Stimulated activated CD4-positive, alpha-beta T cell treated with anti-CD3 and anti-CD28 coated beads, Interleukin-4, amount 100 ng/mL, for 48 hours (primary cell): ENCODE data around the gene ZFC3H1.

ENCODE experiments used
- DNase-seq, 2 donors: peaks; one replicate each; pipeline ENCODE4 v3.0.0-alpha.2; 2020; ENCODE audit warnings: low read depth in 2 of 2

Gene ZFC3H1

GRCh38 chr12:71684081-71684480 lies 20.4 kb upstream of the ZFC3H1 start:
- DNase-seq = no peak

GRCh38 chr12:71683633-71684032 lies 20.0 kb upstream of the ZFC3H1 start:
- no peak for DNase-seq

GRCh38 chr12:71682466-71682865 lies 18.8 kb upstream of the ZFC3H1 start:
- DNase-seq = no peak

- DNase-seq = no peak
Measured at GRCh38 chr12:71671816-71672215, 8.2 kb upstream of the ZFC3H1 start.

- no peak for DNase-seq
Measured at GRCh38 chr12:71671311-71671710, 7.7 kb upstream of the ZFC3H1 start.

- DNase-seq = no peak
Measured at GRCh38 chr12:71666259-71666658, 2.6 kb upstream of the ZFC3H1 start.

GRCh38 chr12:71665090-71665463 lies 1.4 kb upstream of the ZFC3H1 start:
- DNase-seq = no peak

- DNase-seq = no peak
Measured at GRCh38 chr12:71664411-71665089, 902 bp upstream of the ZFC3H1 start.

GRCh38 chr12:71662849-71663560 lies 643 bp downstream of the ZFC3H1 start:
- DNase-seq = peak; percentile 61 to 65

GRCh38 chr12:71661977-71662530 lies 1.6 kb downstream of the ZFC3H1 start:
- no peak for DNase-seq

- DNase-seq = no peak
Measured at GRCh38 chr12:71656740-71657139, 6.9 kb downstream of the ZFC3H1 start.

GRCh38 chr12:71655907-71656306 lies 7.7 kb downstream of the ZFC3H1 start:
- DNase-seq = no peak

- DNase-seq = no peak
Measured at GRCh38 chr12:71655495-71655894, 8.2 kb downstream of the ZFC3H1 start.

GRCh38 chr12:71654200-71654599 lies 9.4 kb downstream of the ZFC3H1 start:
- no peak for DNase-seq

GRCh38 chr12:71653137-71653536 lies 10.5 kb downstream of the ZFC3H1 start:
- DNase-seq = no peak

- no peak for DNase-seq
Measured at GRCh38 chr12:71652656-71653055, 11.0 kb downstream of the ZFC3H1 start.

GRCh38 chr12:71649401-71649800 lies 14.2 kb downstream of the ZFC3H1 start:
- no peak for DNase-seq

- no peak for DNase-seq
Measured at GRCh38 chr12:71648537-71648936, 15.1 kb downstream of the ZFC3H1 start.

- no peak for DNase-seq
Measured at GRCh38 chr12:71646512-71646911, 17.1 kb downstream of the ZFC3H1 start.

GRCh38 chr12:71645268-71645667 lies 18.4 kb downstream of the ZFC3H1 start:
- no peak for DNase-seq

GRCh38 chr12:71642264-71642663 lies 21.4 kb downstream of the ZFC3H1 start:
- DNase-seq = no peak

- no peak for DNase-seq
Measured at GRCh38 chr12:71641390-71641789, 22.3 kb downstream of the ZFC3H1 start.

- no peak for DNase-seq
Measured at GRCh38 chr12:71640316-71640715, 23.3 kb downstream of the ZFC3H1 start.
